LNCaP clone FGC (cell line): ENCODE data around the gene MMP19.
"Not testable (repeated sequence)": the region's sequence is repeated elsewhere in the genome, so short reads cannot be mapped to it uniquely, and the experiment has no call there.

Experiments used
- DNase-seq: peaks from one replicate; pipeline ENCODE4 v3.0.0-alpha.2; 2011; ENCODE audit warnings: low read depth
- H3K4me3 ChIP-seq: 2 replicates; pipeline ENCODE4 v1.5.1; 2011; ENCODE audit warnings: mild to moderate bottlenecking, low read depth, low read length, control low read depth
- TF ChIP-seq, protein P1 (sequence below): IDR thresholded peaks from 2 replicates; pipeline ENCODE4 v1.5.1; 2012; ENCODE audit warnings: mild to moderate bottlenecking; ENCODE audit not compliant: control insufficient read depth, insufficient read depth; ENCODE audit errors: extremely low read depth

MMP19 gene

DNA sequence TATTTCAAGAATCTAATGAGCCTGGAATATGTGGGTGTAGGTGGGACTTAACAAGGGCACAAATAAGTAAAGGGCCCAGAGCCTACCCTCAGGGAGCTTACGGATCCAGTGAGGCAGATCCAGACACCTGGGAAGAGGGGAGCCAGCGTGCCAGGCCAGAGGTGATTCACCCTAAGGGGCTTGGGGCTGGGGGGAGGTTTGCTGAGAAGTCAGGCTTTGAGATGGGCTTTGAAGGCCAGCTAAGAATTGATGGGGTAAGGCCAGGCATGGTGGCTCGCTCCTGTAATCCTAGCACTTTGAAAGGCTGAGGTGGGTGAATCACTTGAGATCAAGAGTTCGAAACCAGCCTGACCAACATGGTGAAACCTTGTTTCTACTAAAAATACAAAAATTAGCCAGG lies 695 bp upstream of the MMP19 start:
- no peak for DNase-seq
- no peak overlapping the region for H3K4me3 ChIP-seq
- TF ChIP-seq, protein P1, sequence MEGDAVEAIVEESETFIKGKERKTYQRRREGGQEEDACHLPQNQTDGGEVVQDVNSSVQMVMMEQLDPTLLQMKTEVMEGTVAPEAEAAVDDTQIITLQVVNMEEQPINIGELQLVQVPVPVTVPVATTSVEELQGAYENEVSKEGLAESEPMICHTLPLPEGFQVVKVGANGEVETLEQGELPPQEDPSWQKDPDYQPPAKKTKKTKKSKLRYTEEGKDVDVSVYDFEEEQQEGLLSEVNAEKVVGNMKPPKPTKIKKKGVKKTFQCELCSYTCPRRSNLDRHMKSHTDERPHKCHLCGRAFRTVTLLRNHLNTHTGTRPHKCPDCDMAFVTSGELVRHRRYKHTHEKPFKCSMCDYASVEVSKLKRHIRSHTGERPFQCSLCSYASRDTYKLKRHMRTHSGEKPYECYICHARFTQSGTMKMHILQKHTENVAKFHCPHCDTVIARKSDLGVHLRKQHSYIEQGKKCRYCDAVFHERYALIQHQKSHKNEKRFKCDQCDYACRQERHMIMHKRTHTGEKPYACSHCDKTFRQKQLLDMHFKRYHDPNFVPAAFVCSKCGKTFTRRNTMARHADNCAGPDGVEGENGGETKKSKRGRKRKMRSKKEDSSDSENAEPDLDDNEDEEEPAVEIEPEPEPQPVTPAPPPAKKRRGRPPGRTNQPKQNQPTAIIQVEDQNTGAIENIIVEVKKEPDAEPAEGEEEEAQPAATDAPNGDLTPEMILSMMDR: no peak

DNA sequence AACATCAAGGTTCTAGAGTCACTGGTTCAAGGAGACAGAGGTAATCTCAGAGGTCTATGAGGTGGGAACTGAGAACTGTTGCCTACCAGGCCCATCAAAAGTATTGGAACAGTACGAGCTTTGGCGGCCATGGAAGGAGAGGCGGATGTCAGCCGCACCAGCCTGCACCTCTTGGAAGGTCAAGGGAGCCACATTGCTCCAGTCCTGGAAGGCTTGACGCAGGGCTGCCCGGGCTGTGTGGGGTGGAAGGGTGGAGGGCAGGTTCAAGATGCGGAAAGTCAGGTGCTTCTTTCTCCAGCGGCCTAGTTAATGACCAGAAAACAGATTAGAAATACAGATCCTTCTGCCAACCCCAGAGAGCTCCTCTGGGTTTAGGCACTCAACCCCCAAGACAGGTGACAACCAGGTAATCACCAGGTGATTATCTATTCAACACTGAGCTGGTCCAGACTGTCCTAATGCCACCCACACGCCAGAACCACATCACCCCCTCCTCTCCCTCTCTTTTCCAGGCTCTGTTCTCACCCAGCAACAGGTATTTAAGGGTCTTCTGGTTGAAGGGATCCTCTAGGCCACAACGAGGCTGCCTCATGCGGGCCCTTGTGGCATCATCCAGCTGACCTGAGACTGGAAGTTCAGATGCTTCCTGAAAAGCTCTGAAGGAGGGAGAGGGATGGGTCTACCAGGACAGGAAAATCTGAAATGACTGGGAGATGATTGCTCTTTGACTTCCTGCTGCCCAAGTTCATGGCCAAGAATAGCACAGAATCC lies 2.0 kb downstream of the MMP19 start:
- no peak overlapping the region for H3K4me3 ChIP-seq
- TF ChIP-seq, protein P1: no peak
- DNase-seq: no peak

DNA sequence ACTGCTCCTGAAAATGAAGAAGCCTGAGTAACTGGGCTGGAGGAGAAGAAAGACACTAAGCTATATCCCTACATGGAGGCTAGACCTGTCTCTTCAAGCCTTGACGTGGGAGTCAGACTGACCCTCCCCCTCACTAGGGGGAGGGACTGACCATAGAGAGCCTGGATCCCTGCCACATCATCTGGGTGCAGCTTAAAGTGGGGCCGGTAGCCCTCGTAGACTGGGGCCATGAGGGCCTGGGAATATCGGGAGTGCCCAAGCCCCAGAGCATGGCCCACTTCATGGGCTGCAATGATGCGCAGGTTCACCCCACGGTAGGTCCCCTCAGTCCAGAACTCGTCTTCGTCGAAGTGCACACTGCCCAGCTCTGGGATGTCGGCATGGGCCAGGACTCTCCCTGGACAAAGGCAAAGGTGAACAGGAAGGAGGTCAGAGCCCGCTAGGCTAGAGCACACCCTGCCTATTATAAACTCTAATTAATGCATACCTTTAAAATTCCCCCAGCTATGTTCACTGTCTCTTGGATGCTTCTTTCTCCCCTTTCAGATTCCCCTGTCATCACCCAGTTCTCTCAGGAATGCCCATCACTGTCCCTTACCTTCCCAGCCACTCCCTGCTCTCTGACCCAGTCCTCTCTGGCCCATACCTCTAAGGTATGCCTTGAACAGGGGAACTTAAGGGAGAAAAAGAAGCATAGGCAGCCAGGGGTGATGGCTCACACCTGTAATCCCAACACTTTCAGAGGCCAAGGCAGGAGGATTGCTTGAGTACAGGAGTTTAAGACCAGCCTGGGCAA lies 3.2 kb downstream of the MMP19 start:
- TF ChIP-seq, protein P1: no peak
- DNase-seq: no peak
- H3K4me3 ChIP-seq: no peak overlapping the region

DNA sequence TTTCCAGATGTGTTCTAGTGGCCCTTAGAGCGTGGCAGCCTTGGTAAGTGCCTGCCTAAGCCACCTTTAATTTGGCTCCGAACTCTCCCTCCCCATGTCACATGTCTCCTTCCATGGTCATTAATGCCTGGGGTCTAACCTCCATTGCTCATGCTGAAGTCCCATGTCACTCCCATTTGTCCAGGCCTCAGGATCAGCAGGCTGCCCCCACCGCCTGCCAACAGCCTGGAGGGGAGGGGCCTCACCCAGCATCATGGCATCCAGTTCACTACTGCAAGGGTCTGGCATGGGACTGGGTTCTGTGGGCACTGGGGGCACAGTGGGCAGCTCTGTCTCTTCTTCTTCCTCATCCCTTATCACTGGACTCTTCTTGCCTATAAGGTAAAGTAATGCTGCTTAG lies 4.4 kb downstream of the MMP19 start:
- no peak overlapping the region for H3K4me3 ChIP-seq
- TF ChIP-seq, protein P1: no peak
- DNase-seq: no peak

DNA sequence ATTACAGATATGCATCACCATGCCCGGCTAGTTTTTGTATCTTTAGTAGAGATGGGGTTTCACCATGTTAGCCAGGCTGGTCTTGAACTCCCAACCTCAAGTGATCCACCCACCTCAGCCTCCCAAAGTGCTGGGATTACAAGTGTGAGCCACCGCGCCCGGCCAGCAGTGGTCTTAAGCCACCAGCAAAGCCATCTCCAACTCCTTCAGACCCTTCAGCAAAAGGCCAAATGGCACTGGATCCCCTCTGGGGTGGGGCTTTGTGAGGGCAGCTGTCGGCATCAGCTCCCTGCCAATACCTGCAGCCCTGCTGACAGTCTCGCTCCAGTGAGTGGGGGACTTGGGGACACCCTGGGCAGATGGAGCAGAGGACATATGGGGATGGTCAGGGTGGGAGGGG lies 8.3 kb downstream of the MMP19 start:
- H3K4me3 ChIP-seq, DNase-seq: not testable (repeated sequence)

DNA sequence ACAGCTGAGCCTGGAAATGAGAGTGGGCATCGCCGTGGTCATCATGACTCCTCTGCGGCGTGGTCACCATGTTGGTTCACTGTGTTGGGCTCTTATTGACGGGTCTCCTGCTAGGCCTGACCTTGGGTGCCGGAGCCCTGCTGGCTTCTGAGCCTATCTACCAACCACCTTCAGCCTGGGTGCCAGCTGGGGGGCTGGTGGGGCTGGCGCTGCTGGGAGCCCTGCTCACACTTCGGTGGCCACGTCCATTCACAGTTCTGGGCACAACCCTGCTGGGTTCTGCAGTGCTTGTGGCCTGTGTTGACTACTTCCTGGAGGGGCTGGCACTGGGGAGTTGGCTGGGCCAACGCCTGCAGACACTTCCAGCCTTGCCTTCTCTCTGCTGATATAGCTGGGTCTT lies 9.7 kb downstream of the MMP19 start:
- H3K4me3 ChIP-seq: no peak overlapping the region
- TF ChIP-seq, protein P1: no peak
- DNase-seq: no peak

DNA sequence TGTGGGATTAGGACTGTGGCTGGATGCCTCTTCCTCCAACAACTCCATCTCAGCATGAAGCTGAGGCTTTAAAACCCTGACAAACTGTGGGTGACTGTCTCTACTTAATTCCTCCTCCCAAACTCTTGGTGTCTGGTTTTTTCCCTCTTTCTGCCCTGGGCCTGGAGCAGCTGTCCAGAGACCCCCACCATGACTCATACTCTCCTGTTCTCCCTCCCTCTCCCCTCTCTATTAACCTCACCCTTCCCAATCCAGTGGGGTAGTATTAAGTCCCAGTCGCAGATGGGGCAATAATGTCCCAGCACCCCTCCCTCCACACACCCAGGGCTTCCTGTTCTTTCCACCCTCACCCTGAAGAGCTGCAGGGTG lies 11.3 kb downstream of the MMP19 start:
- TF ChIP-seq, protein P1: no peak
- H3K4me3 ChIP-seq: no peak overlapping the region
- no peak for DNase-seq
